HepG2 (cell line): ENCODE data around the gene TADA3. TPM values are rescaled to one million over a fixed set of nuclear protein-coding genes. Genes with fewer than 3 reads are reported as not detected.

Experiments used
- DMAP1 ChIP-seq: IDR thresholded peaks from 2 replicates; pipeline ENCODE4 v1.6.1; 2016
- GABPB1 ChIP-seq: IDR thresholded peaks from 2 replicates; pipeline ENCODE4 v1.6.1; 2016; ENCODE audit warnings: mild to moderate bottlenecking, missing genetic modification reagents, moderate library complexity, missing compliant biosample characterization
- JUNB ChIP-seq: sonication (generic); formaldehyde crosslinking; IDR thresholded peaks from 2 replicates; pipeline ENCODE4 v1.8.0; 2022; ENCODE audit warnings: missing genetic modification reagents, mild to moderate bottlenecking, borderline replicate concordance
- MXI1 ChIP-seq: IDR thresholded peaks from 3 replicates; pipeline ENCODE4 v1.6.1; 2012; ENCODE audit warnings: low read depth, low read length, inconsistent platforms, borderline replicate concordance
- NFRKB ChIP-seq: fragments of 450-650 bp; IDR thresholded peaks from 2 replicates; pipeline ENCODE4 v1.6.1; 2017
- NR1H2 ChIP-seq: sonication (generic); formaldehyde crosslinking; IDR thresholded peaks from 2 replicates; pipeline ENCODE4 v1.8.1; 2022; ENCODE audit warnings: low read depth, missing genetic modification reagents, borderline replicate concordance
- NR3C1 ChIP-seq: sonication (generic); formaldehyde crosslinking; IDR thresholded peaks from 2 replicates; pipeline ENCODE4 v1.4.0; 2020; ENCODE audit warnings: missing genetic modification reagents
- PTBP1 ChIP-seq: fragments of 200-400 bp; formaldehyde crosslinking; IDR thresholded peaks from 2 replicates; pipeline ENCODE4 v1.6.1; 2018; ENCODE audit warnings: low read length, low read depth; ENCODE audit not compliant: poor library complexity, severe bottlenecking
- RORA ChIP-seq: sonication (generic); formaldehyde crosslinking; IDR thresholded peaks from 2 replicates; pipeline ENCODE4 v1.5.0; 2020; ENCODE audit warnings: mild to moderate bottlenecking, missing genetic modification reagents, moderate library complexity
- TAF15 ChIP-seq: fragments of 200-400 bp; formaldehyde crosslinking; IDR thresholded peaks from one replicate; pipeline ENCODE4 v1.6.1; 2018; ENCODE audit warnings: mild to moderate bottlenecking, low read depth, low read length; ENCODE audit not compliant: poor library complexity, severe bottlenecking
- THYN1 ChIP-seq: sonication (generic); formaldehyde crosslinking; IDR thresholded peaks from 2 replicates; pipeline ENCODE4 v1.8.1; 2023; ENCODE audit warnings: low read depth, mild to moderate bottlenecking, moderate library complexity, missing genetic modification reagents, borderline replicate concordance
- ZFY ChIP-seq: sonication (generic); formaldehyde crosslinking; IDR thresholded peaks from 2 replicates; pipeline ENCODE4 v1.4.0; 2020; ENCODE audit warnings: missing genetic modification reagents
- ZNF121 ChIP-seq: sonication (generic); formaldehyde crosslinking; IDR thresholded peaks from 2 replicates; pipeline ENCODE4 v1.5.0; 2020; ENCODE audit warnings: mild to moderate bottlenecking, missing genetic modification reagents
- ZNF253 ChIP-seq: sonication (generic); formaldehyde crosslinking; IDR thresholded peaks from 2 replicates; pipeline ENCODE4 v1.8.0; 2022; ENCODE audit warnings: mild to moderate bottlenecking, missing genetic modification reagents, borderline replicate concordance
- ZNF776 ChIP-seq: sonication (generic); formaldehyde crosslinking; IDR thresholded peaks from 2 replicates; pipeline ENCODE4 v1.4.0; 2020; ENCODE audit warnings: mild to moderate bottlenecking, missing genetic modification reagents
- ZSCAN21 ChIP-seq: sonication (generic); formaldehyde crosslinking; IDR thresholded peaks from 2 replicates; pipeline ENCODE4 v1.8.0; 2022; ENCODE audit warnings: mild to moderate bottlenecking, missing genetic modification reagents, moderate library complexity, borderline replicate concordance
- polyA plus RNA-seq, 8 experiments: library from polyadenylated mRNA; depleted of rRNA in 3 of 8; stranded (reverse) in 7 of 8; unstranded in 1 of 8; fragments of >200 nt; fragmentation: Illumina TruSeq in 4 of 8; extraction: Trizol in 4 of 8; gene quantifications; 2 replicates each; pipeline versions ENCODE4 v1.2.1 to v1.2.3, GENCODE V29; 2011 to 2016; ENCODE audit warnings: low read depth in 4 of 8, missing spikeins in 1 of 8, mixed read lengths in 1 of 8; ENCODE audit not compliant: insufficient read depth in 1 of 8
- total RNA-seq, 5 experiments: library from RNA; depleted of rRNA; stranded (reverse); fragments of >200 nt; fragmentation: Illumina TruSeq; extraction: Trizol; gene quantifications; 2 replicates each; pipeline ENCODE4 v1.2.3, GENCODE V29; 2016; ENCODE audit warnings: low read depth in 1 of 5
- TF ChIP-seq, protein P1 (sequence below): sonication (generic); formaldehyde crosslinking; conservative IDR thresholded peaks from 2 replicates; pipeline ENCODE4 v1.4.0; 2020; ENCODE audit warnings: missing genetic modification reagents
- TF ChIP-seq, protein P2 (sequence below): sonication (generic); formaldehyde crosslinking; IDR thresholded peaks from 2 replicates; pipeline ENCODE4 v1.8.0; 2022; ENCODE audit warnings: mild to moderate bottlenecking, missing genetic modification reagents, moderate library complexity
- TF ChIP-seq, protein P3 (sequence below): sonication (generic); formaldehyde crosslinking; IDR thresholded peaks from 2 replicates; pipeline ENCODE4 v1.5.0; 2020; ENCODE audit warnings: missing genetic modification reagents, mild to moderate bottlenecking, borderline replicate concordance
- TF ChIP-seq, protein P4 (sequence below): sonication (generic); formaldehyde crosslinking; IDR thresholded peaks from 2 replicates; pipeline ENCODE4 v1.4.0; 2020; ENCODE audit warnings: missing genetic modification reagents

TADA3 gene
- total and polyA plus RNA-seq, 2 of the 13 experiments (the other 11 are each of a cell fraction or from before 2014, with no cell fraction given), result 32.1 to 37.1 TPM

DNA sequence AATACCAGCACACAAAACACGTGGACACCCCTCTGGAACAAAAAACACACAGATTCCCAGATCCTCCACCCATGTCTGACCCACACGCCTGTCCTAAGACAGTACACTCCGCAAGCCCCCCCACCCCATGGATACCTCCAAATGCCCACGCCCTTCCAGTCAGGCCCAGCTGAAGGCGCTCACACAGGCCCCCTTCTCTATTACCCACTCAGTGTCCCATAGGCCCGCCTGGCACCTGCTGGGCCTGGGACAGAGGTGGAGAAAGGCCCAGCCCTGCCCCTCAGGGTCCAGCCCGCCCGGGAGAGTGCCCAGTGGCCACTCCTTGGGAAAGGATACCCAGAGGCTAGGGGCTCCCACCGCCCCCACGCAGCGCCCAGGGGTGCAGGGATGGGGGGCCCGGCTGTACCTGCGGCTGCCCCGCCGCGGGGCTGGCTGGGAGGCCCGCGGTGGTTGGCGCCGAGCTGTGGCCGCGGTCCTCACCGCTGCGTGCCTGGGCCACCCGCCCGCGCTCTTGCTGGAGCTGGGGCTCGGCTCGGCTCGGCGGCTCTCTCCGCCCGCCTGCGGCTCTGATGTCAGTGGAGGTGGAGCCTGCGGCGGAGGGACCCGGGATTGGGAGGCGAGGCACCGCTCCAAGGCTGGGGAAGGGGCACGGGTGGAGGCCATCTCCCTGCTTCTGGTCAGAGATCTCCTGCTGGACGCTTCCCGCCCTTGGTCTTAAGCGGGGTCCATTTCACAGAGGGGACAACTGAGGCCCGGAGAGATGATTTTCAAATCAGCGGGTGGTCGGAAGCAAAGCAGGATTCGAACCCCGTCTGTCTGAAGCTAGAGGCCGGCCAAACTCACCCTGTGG is 22.6 kb downstream of the TADA3 start, which contains the start of gene CAMK1 (continued):
- TF ChIP-seq, protein P1, sequence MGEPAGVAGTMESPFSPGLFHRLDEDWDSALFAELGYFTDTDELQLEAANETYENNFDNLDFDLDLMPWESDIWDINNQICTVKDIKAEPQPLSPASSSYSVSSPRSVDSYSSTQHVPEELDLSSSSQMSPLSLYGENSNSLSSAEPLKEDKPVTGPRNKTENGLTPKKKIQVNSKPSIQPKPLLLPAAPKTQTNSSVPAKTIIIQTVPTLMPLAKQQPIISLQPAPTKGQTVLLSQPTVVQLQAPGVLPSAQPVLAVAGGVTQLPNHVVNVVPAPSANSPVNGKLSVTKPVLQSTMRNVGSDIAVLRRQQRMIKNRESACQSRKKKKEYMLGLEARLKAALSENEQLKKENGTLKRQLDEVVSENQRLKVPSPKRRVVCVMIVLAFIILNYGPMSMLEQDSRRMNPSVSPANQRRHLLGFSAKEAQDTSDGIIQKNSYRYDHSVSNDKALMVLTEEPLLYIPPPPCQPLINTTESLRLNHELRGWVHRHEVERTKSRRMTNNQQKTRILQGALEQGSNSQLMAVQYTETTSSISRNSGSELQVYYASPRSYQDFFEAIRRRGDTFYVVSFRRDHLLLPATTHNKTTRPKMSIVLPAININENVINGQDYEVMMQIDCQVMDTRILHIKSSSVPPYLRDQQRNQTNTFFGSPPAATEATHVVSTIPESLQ (CRISPR knock-in tag), result no peak
- TF ChIP-seq NR3C1, result no peak
- TF ChIP-seq, protein P2, sequence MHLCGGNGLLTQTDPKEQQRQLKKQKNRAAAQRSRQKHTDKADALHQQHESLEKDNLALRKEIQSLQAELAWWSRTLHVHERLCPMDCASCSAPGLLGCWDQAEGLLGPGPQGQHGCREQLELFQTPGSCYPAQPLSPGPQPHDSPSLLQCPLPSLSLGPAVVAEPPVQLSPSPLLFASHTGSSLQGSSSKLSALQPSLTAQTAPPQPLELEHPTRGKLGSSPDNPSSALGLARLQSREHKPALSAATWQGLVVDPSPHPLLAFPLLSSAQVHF (CRISPR knock-in tag), result no peak
- TF ChIP-seq PTBP1, result no peak
- no peak; the same call in 1 of the 2 replicates for TF ChIP-seq ZSCAN21 (CRISPR knock-in tag)
- peak; percentile 85 for TF ChIP-seq ZFY (CRISPR knock-in tag)
- TF ChIP-seq MXI1, result no peak
- TF ChIP-seq THYN1 (CRISPR knock-in tag), result no peak
- no peak for TF ChIP-seq JUNB (CRISPR knock-in tag)
- no peak for TF ChIP-seq NR1H2 (CRISPR knock-in tag)
- TF ChIP-seq RORA (CRISPR knock-in tag), result no peak
- TF ChIP-seq ZNF776 (CRISPR knock-in tag), result no peak
- TF ChIP-seq NFRKB, result no peak
- TF ChIP-seq TAF15, result no peak
- no peak; the same call in 1 of the 2 replicates for TF ChIP-seq DMAP1 (CRISPR knock-in tag)
- TF ChIP-seq ZNF253 (CRISPR knock-in tag), result no peak
- peak; percentile 48; the same call in 1 of the 2 replicates for TF ChIP-seq GABPB1 (CRISPR knock-in tag)
- no peak for TF ChIP-seq ZNF121 (CRISPR knock-in tag)
- TF ChIP-seq, protein P3, sequence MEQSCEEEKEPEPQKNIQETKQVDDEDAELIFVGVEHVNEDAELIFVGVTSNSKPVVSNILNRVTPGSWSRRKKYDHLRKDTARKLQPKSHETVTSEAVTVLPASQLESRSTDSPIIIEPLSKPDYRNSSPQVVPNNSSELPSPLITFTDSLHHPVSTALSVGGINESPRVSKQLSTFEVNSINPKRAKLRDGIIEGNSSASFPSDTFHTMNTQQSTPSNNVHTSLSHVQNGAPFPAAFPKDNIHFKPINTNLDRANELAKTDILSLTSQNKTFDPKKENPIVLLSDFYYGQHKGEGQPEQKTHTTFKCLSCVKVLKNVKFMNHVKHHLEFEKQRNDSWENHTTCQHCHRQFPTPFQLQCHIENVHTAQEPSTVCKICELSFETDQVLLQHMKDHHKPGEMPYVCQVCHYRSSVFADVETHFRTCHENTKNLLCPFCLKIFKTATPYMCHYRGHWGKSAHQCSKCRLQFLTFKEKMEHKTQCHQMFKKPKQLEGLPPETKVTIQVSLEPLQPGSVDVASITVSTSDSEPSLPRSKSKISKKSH (CRISPR knock-in tag), result no peak
- TF ChIP-seq, protein P4, sequence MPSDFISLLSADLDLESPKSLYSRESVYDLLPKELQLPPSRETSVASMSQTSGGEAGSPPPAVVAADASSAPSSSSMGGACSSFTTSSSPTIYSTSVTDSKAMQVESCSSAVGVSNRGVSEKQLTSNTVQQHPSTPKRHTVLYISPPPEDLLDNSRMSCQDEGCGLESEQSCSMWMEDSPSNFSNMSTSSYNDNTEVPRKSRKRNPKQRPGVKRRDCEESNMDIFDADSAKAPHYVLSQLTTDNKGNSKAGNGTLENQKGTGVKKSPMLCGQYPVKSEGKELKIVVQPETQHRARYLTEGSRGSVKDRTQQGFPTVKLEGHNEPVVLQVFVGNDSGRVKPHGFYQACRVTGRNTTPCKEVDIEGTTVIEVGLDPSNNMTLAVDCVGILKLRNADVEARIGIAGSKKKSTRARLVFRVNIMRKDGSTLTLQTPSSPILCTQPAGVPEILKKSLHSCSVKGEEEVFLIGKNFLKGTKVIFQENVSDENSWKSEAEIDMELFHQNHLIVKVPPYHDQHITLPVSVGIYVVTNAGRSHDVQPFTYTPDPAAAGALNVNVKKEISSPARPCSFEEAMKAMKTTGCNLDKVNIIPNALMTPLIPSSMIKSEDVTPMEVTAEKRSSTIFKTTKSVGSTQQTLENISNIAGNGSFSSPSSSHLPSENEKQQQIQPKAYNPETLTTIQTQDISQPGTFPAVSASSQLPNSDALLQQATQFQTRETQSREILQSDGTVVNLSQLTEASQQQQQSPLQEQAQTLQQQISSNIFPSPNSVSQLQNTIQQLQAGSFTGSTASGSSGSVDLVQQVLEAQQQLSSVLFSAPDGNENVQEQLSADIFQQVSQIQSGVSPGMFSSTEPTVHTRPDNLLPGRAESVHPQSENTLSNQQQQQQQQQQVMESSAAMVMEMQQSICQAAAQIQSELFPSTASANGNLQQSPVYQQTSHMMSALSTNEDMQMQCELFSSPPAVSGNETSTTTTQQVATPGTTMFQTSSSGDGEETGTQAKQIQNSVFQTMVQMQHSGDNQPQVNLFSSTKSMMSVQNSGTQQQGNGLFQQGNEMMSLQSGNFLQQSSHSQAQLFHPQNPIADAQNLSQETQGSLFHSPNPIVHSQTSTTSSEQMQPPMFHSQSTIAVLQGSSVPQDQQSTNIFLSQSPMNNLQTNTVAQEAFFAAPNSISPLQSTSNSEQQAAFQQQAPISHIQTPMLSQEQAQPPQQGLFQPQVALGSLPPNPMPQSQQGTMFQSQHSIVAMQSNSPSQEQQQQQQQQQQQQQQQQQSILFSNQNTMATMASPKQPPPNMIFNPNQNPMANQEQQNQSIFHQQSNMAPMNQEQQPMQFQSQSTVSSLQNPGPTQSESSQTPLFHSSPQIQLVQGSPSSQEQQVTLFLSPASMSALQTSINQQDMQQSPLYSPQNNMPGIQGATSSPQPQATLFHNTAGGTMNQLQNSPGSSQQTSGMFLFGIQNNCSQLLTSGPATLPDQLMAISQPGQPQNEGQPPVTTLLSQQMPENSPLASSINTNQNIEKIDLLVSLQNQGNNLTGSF (CRISPR knock-in tag), result no peak
